SU-DHL-6 (cell line): ENCODE data around the gene ARHGAP8.

Source experiments
- EZH2phosphoT487 ChIP-seq: fragments of 200-600 bp; sonication (generic), shearing (Covaris generic); conservative IDR thresholded peaks from 2 replicates; pipeline ENCODE4 v1.6.1; 2018; ENCODE audit warnings: mild to moderate bottlenecking, antibody characterized with exemption, low read length, moderate library complexity, mixed read lengths
- TF ChIP-seq, protein P1 (sequence below): fragments of 200-600 bp; sonication (generic); IDR thresholded peaks from one replicate; pipeline ENCODE4 v1.5.1; 2017; ENCODE audit warnings: antibody characterized with exemption, mild to moderate bottlenecking, low read length, moderate library complexity; ENCODE audit not compliant: insufficient read depth, poor library complexity, severe bottlenecking

DNA sequence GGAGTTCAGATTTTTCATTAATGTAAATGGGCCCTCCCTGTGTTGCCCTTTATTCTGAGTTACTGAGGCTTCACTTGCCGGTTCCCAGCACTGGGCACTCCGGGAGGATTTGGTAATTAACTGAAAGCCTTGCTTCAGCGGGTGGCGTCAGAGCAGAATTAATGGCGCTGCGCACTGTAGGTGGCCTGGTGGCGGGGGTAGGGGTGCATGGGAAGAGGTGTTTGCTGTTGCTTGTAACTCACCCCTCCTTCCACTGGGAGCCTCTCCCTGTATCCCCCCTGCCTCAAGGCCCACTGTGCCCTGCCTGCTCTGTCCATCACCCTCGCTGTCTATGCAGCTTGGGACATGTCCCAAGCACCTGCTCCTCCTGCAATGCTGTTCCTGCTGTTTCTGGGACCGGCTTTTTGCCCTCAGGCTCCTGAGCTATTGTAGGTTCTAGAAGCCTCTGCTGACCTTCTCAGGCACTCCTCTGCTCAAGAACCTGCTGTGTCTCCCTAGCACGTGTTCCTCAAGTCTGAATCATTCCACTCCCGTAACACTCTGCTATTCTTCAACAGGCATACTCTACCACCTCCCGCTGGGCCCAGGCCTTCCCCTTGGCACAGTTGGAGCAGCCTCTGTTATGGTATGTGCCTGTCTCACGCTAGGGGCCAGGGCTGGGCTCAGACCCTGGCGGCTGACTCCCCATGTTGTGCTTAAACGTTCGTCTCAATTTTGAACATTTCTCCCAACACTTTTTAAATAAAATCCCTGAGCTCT, 24.4 kb downstream of the ARHGAP8 start:
- TF ChIP-seq, protein P1, sequence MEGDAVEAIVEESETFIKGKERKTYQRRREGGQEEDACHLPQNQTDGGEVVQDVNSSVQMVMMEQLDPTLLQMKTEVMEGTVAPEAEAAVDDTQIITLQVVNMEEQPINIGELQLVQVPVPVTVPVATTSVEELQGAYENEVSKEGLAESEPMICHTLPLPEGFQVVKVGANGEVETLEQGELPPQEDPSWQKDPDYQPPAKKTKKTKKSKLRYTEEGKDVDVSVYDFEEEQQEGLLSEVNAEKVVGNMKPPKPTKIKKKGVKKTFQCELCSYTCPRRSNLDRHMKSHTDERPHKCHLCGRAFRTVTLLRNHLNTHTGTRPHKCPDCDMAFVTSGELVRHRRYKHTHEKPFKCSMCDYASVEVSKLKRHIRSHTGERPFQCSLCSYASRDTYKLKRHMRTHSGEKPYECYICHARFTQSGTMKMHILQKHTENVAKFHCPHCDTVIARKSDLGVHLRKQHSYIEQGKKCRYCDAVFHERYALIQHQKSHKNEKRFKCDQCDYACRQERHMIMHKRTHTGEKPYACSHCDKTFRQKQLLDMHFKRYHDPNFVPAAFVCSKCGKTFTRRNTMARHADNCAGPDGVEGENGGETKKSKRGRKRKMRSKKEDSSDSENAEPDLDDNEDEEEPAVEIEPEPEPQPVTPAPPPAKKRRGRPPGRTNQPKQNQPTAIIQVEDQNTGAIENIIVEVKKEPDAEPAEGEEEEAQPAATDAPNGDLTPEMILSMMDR, result no peak
- TF ChIP-seq EZH2phosphoT487, result no peak
